Hindlimb muscle (tissue), 1 donor: ENCODE results near the gene PTPRQ. TPM values are rescaled to one million over a fixed set of nuclear protein-coding genes. Genes with fewer than 3 reads are reported as not detected.
"Not testable (repeated sequence)": the region's sequence is repeated elsewhere in the genome, so short reads cannot be mapped to it uniquely, and the experiment has no call there.

Experiments
- DNase-seq: peaks from one replicate; pipeline ENCODE4 v3.0.0-alpha.2; 2013
- polyA plus RNA-seq: library from polyadenylated mRNA; unstranded; fragments of 120-200 nt; gene quantifications from one replicate; pipeline ENCODE4 v1.2.1, GENCODE V29; 2013; ENCODE audit not compliant: insufficient read length

Gene PTPRQ
- polyA plus RNA-seq, 1 donor = 1.5 TPM

DNA sequence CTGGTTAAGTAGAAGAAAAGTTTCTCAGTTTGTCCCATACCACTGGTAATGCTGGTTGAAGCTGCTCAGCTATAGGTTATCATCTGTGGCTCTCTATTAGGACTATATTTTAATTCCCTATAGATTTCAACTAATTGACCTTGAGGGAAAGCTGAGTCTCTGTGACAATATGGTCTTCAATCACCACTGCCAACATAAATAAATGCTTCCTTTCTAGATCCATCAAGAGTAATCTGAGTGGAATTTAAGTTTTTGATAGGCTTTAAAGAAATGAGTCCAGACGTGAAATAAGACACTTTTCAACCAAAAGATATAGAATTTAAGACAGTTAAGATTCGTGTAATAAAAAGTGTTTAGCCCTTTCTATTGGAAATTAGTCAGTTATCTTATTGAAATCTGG is 199.9 kb downstream of the PTPRQ start:
- DNase-seq = no peak

DNA sequence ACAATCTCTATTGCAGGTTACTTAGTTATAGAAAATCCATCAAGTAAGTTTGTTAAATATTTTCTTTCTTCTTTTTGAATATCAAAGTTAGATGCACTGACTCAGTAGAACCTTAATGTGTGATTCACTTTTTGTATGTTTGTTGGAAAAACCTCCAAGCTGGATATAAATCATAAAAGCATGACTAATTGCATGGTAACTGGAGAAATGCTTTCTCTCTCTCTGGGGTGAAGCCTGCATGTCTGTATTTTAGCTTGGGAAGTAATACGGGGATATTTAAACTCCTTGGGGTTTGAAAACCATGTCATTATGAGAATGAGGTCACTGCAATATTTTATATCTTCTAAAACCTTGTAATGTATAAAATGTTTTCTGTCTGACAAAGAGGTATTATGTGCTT is 204.8 kb downstream of the PTPRQ start:
- no peak for DNase-seq

GRCh38 chr12:80655751-80656150 is 211.7 kb downstream of the PTPRQ start:
- no peak for DNase-seq

DNA sequence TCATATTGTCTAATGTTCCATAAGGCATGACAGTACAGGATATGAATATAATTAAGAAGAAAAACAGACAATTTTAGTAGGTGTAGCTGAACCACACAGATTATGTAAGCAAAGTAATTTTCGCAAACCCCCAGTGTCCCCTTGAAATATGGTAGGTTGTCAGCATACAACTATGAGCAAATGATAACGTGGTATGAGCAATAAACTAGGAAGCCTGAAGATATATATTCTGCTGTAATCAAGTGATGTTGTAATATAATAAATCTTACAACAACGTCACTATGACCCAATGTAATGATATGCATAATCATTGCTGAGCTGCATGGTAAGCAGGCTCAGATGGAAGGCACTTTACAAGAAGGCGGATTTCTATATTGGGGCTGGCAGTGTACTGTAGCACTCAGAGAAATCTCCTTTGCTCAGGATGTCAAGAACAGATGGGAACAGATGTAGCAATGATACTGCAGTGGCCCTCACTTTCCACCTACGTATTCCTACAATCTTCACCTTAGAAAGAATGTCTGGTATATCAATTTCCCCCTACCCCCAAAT is 215.6 kb downstream of the PTPRQ start:
- no peak for DNase-seq

DNA sequence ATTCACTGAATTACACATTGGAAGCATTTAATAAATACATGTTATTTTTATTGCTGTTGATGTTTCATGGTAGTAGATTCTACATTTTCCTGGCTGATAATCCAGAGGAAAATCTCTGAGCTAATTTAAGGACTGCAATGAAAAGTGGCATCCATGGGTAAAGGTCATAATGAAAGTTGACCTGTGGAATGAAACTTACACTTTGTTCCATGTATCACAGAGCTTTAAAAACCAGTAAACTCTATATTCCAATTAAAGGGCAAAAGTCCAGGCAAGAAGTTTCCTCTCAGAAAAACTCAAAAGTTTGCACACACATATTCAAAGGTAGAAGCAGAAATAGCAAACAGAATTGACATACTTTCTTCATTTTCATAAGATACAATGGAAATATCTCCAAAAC is 218.6 kb downstream of the PTPRQ start:
- no peak for DNase-seq

- DNase-seq = no peak
These were observed 226.2 kb downstream of the PTPRQ start for GRCh38 chr12:80670214-80670613.

DNA sequence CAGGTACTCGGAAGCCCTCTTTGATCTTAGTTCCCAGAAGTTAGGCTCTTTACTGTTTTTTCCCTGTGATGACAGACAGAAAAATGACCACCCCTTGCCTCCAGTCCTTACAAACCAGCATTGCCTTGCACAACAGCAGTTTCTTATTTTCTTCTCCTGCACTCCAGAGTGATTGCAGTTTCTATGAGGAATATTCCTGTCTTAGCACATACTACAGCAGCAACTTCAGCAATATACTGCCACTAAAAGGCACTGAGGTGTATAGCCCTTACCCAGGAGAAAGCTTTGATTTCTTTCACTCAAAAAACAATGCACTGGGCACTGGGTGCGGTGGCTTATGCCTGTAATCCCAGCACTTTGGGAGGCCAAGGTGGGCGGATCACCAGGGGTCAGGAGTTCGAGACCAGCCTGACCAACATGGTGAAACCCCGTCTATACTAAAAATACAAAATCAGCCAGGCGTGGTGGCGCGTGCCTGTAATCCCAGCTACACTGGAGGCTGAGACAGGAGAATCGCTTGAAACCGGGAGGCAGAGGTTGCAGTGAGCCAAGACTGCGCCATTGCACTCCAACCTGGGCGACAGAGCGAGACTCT is 232.1 kb downstream of the PTPRQ start:
- DNase-seq = not testable (repeated sequence)

GRCh38 chr12:80676856-80677255 is 232.8 kb downstream of the PTPRQ start:
- no peak for DNase-seq

GRCh38 chr12:80677994-80678393 is 234.0 kb downstream of the PTPRQ start:
- DNase-seq = no peak

GRCh38 chr12:80679346-80680131 is 235.5 kb downstream of the PTPRQ start:
- DNase-seq = no peak

- no peak for DNase-seq
These were observed 237.3 kb downstream of the PTPRQ start for GRCh38 chr12:80681287-80681686.

DNA sequence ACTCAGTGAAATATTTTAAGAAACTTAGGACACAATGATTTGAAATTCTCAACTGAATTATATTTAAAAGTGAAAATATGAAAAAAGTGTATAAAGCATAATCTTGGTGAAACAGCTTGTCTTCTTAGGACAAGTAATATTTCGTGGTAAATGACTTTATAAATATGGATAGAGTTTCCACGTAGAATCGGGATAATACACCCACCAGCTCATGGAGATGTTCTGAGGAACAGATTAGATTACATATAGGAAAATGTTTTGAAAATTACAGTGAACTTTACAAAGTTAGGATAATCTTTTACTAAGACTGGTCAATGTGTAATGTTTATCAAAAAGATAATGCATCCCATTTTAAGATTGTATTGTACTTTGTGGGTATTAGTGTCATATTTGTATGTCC is 237.8 kb downstream of the PTPRQ start:
- no peak for DNase-seq

DNA sequence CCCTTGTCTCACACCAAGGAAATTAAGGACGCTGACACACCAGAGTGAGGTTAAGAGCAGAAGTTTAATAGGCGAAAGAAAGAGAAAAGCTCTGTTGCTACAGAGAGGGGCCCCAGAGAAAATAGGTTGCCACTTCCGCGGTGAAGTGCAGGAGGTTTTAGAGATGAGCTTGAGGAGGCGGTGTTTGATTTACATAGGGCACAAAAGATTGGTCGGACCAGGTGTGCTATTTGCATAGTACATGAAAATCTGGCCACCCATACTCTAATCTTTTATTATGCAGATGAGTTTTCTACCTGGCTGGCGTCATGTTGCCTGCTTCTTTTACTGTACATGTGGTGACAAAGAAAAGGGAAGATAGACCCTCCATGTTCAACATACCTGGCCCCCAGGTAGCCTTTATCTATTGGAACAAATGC is 240.1 kb downstream of the PTPRQ start:
- DNase-seq = no peak

DNA sequence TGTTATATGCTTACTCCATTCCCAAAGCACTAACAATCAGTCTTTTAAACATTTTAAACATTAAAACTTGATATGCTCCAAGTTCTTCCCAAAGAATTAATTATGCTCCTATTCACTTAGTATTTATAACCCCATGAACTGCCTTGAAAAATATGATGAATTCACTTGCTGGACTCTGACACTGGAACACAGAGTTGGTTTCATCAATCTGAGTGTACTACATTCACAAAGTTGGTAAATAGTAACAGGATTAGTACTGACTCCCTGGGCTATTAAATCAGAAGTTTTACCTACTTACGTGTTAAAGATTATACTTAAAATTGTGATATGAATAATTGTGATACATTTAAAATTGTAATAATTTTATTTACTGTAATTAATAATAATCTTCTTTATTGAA is 246.1 kb downstream of the PTPRQ start:
- no peak for DNase-seq

- no peak for DNase-seq
These were observed 246.5 kb downstream of the PTPRQ start for GRCh38 chr12:80690513-80690912.

DNA sequence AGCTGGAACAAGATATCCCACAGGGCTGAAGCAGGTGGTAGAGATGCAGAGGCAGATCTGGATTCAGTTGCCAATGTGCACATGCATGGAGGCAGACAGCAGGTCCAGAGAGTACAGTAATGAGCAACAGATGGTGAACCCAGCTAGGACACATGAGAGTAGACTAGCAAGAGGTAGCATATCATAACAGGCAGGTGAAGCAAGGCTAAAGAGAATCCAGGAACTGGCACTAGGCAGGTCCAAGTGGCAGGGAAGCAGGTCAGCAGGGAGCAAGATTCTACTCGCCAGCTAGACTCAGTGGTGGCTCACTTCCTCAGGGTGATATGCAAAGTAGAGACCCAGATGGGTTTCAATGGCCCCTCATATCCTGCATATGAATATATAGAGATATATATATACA is 248.1 kb downstream of the PTPRQ start:
- no peak for DNase-seq

GRCh38 chr12:80697270-80697887 is 253.3 kb downstream of the PTPRQ start:
- no peak for DNase-seq

- DNase-seq = no peak
These were observed 254.2 kb downstream of the PTPRQ start for GRCh38 chr12:80698256-80698655.

DNA sequence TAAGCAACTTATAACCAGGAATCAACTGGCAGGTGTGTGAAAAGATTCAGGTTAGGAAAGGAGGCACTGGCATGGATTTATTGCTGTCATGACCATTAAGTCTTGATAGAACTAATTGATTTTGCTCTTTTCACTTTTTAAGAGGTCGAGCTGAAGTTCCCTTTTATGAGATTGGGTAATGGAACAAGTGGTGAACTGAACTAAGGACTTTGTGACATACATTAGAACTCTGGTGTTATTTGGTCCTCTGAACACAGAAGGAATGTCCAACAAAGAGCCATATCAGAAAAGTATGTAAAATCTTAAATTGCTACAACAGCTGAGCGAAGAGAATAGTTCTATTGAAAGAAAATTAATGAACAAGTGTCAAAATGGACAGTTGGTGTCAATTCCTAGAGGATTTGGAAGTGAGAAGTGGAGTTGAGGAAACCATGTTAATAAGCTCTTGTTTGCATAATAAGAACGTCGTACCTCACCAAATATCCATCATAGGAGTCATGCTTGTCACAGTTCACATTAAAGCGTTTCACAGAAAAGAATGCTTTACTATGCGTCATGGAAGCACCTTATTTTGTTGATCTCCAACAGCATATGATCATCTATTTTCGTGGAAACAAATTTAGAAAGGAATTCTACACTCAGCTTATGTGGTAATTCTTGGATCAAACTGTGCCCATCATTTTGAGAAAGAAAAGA is 255.0 kb downstream of the PTPRQ start:
- DNase-seq = no peak

DNA sequence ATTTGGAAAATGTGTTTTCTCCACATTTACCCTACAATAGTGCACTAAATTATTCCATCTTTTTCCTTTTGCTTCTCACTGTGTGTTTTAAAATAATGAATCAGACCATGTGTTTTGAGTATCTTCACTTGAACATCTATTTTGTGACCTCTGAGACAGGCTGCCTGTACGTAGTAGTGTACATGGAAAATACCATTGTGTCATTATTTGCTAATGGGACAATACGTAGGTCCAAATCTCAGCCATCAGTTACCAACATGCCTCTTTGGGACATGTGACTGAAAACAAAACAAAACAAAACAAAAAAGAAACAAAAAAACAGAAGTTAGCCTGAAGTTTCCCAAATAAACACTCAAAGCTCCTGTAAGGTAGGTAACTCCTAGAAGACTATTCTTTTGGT is 256.3 kb downstream of the PTPRQ start:
- DNase-seq = no peak

- no peak for DNase-seq
These were observed 257.4 kb downstream of the PTPRQ start for GRCh38 chr12:80701388-80701787.

GRCh38 chr12:80702889-80703805 is 259.1 kb downstream of the PTPRQ start:
- DNase-seq = no peak
